GM23338 (cell line): ENCODE measurements around the gene B4GALNT4. TPM values are rescaled to one million over a fixed set of nuclear protein-coding genes. Genes with fewer than 3 reads are reported as not detected.
A peak's percentile ranks its signal among the peaks of the same experiment; 100 is the strongest.
"Not testable (repeated sequence)": the region's sequence is repeated elsewhere in the genome, so short reads cannot be mapped to it uniquely, and the experiment has no call there.

Experiments
- ATAC-seq: fragments of 200-7000 bp; cut with Tn5 transposase; 3 replicates; pipeline ENCODE4 v1.9.1; 2020
- DNase-seq: peaks from one replicate; pipeline ENCODE4 v3.0.0-alpha.2; 2015; ENCODE audit warnings: low spot score
- H2AFZ ChIP-seq: fragments of 200-600 bp; sonication (generic); 2 replicates; pipeline ENCODE4 v1.8.0; 2016; ENCODE audit warnings: antibody characterized with exemption, mild to moderate bottlenecking, moderate library complexity
- H3F3A ChIP-seq: fragments of 200-600 bp; sonication (generic); replicated peaks from 2 replicates; pipeline ENCODE4 v1.8.0; 2017; ENCODE audit warnings: antibody characterized with exemption, mixed run types, low read depth
- H3K27ac ChIP-seq: fragments of 200-600 bp; sonication (generic); 2 replicates; pipeline ENCODE4 v1.6.1; 2016; ENCODE audit warnings: low read depth
- H3K27me3 ChIP-seq: fragments of 200-600 bp; sonication (generic); 2 replicates; pipeline ENCODE4 v1.8.0; 2016; ENCODE audit warnings: mild to moderate bottlenecking, mixed run types, moderate library complexity; ENCODE audit not compliant: insufficient read depth
- H3K36me3 ChIP-seq: fragments of 200-600 bp; sonication (generic); 2 replicates; pipeline ENCODE4 v1.8.0; 2016; ENCODE audit warnings: mild to moderate bottlenecking; ENCODE audit not compliant: insufficient read depth
- H3K4me1 ChIP-seq: fragments of 200-600 bp; sonication (generic); 2 replicates; pipeline ENCODE4 v1.8.0; 2016; ENCODE audit warnings: mild to moderate bottlenecking, moderate library complexity; ENCODE audit not compliant: insufficient read depth
- H3K4me2 ChIP-seq: fragments of 200-600 bp; sonication (generic); 2 replicates; pipeline ENCODE4 v1.7.1; 2017; ENCODE audit warnings: mixed run types
- H3K4me3 ChIP-seq: fragments of 200-600 bp; sonication (generic); 2 replicates; pipeline ENCODE4 v1.6.1; 2016; ENCODE audit warnings: mixed run types
- H3K79me2 ChIP-seq: fragments of 200-600 bp; sonication (generic); replicated peaks from 2 replicates; pipeline ENCODE4 v1.8.0; 2017; ENCODE audit warnings: mild to moderate bottlenecking; ENCODE audit not compliant: insufficient read depth
- H3K9me2 ChIP-seq: fragments of 200-600 bp; sonication (generic); 2 replicates; pipeline ENCODE4 v1.8.0; 2017; ENCODE audit not compliant: insufficient read depth
- H4K20me1 ChIP-seq: fragments of 200-600 bp; sonication (generic); replicated peaks from 2 replicates; pipeline ENCODE4 v1.8.0; 2017; ENCODE audit warnings: mild to moderate bottlenecking; ENCODE audit not compliant: insufficient read depth
- H3K27ac Mint-ChIP-seq: 2 replicates; pipeline ENCODE4 v1.8.0; 2020; ENCODE audit warnings: inconsistent platforms, mild to moderate bottlenecking, moderate library complexity, mixed read lengths
- H3K27me3 Mint-ChIP-seq: 3 replicates; pipeline ENCODE4 v1.8.0; 2022; ENCODE audit warnings: low read depth, mild to moderate bottlenecking, moderate library complexity, mixed read lengths, inconsistent platforms; ENCODE audit not compliant: insufficient read depth, poor library complexity
- H3K36me3 Mint-ChIP-seq: 3 replicates; pipeline ENCODE4 v1.8.0; 2021; ENCODE audit warnings: low read depth, mild to moderate bottlenecking, inconsistent platforms, moderate library complexity, mixed read lengths
- H3K4me1 Mint-ChIP-seq: 3 replicates; pipeline ENCODE4 v1.8.0; 2020; ENCODE audit warnings: mild to moderate bottlenecking, inconsistent platforms, mixed read lengths
- H3K4me3 Mint-ChIP-seq: 3 replicates; pipeline ENCODE4 v1.8.0; 2021; ENCODE audit warnings: moderate library complexity, mild to moderate bottlenecking, inconsistent platforms, mixed read lengths
- H3K9me3 Mint-ChIP-seq: 3 replicates; pipeline ENCODE4 v1.8.0; 2020; ENCODE audit warnings: moderate library complexity, mild to moderate bottlenecking, inconsistent platforms, mixed read lengths
- CTCF ChIP-seq, 2 experiments: fragments of 200-600 bp in 1 of 2; sonication (generic) in 1 of 2; conservative IDR thresholded peaks; 2 replicates each; pipeline versions ENCODE4 v1.5.1 to v1.6.1; 2016 to 2017; ENCODE audit warnings: antibody characterized with exemption in 2 of 2, low read depth in 2 of 2, mild to moderate bottlenecking in 2 of 2, moderate library complexity in 1 of 2
- ETS1 ChIP-seq: IDR thresholded peaks from 2 replicates; pipeline ENCODE4 v1.6.1; 2016; ENCODE audit warnings: antibody characterized with exemption
- EZH2 ChIP-seq: fragments of 200-600 bp; sonication (generic); IDR thresholded peaks from one replicate; pipeline ENCODE4 v1.8.0; 2017; ENCODE audit warnings: antibody characterized with exemption, mild to moderate bottlenecking, low read depth; ENCODE audit not compliant: unreplicated experiment
- NANOG ChIP-seq: IDR thresholded peaks from 2 replicates; pipeline ENCODE4 v1.6.1; 2016; ENCODE audit warnings: antibody characterized with exemption, borderline replicate concordance
- POLR2AphosphoS5 ChIP-seq: IDR thresholded peaks from 2 replicates; pipeline ENCODE4 v1.6.1; 2016; ENCODE audit warnings: antibody characterized with exemption, low read depth
- ZNF114 ChIP-seq: fragments of 250-450 bp; sonication (Bioruptor Pico); IDR thresholded peaks from 2 replicates; pipeline ENCODE4 v1.5.0; 2020; ENCODE audit warnings: mild to moderate bottlenecking, moderate library complexity
- ZNF331 ChIP-seq: fragments of 250-450 bp; sonication (Bioruptor Pico); IDR thresholded peaks from 2 replicates; pipeline ENCODE4 v1.5.0; 2020; ENCODE audit warnings: low read depth, mild to moderate bottlenecking, moderate library complexity
- ZNF462 ChIP-seq: fragments of 250-450 bp; sonication (Bioruptor Pico); IDR thresholded peaks from 2 replicates; pipeline ENCODE4 v1.5.0; 2020; ENCODE audit warnings: mild to moderate bottlenecking, moderate library complexity
- long read RNA-seq: library from polyadenylated mRNA; unstranded; transcript quantifications from one replicate; pipeline ENCODE4 v2.0.0, GENCODE V29; 2020; ENCODE audit not compliant: unreplicated experiment
- polyA plus RNA-seq: library from polyadenylated mRNA; unstranded; fragments of >200 nt; fragmentation: Nextera tagmentation; extraction: Ambion mirVana; gene quantifications from 2 replicates; pipeline ENCODE4 v1.2.1, GENCODE V29; 2016
- total RNA-seq: library from RNA; depleted of rRNA; stranded (reverse); fragments of >200 nt; shearing (Covaris generic); gene quantifications from 2 replicates; pipeline ENCODE4 v1.2.3, GENCODE V29; 2014; rRNA removed

The B4GALNT4 gene
- total RNA-seq (55.2 and 92.6 TPM in 2 replicates), polyA plus RNA-seq (49.9 and 53.5 TPM in 2 replicates)
- long read RNA-seq, partial matches to known transcripts: 2 of 3 reads
- long read RNA-seq, other reads (novel, unspliced or antisense): 1 of 3 reads

GRCh38 chr11:369336-370018 is at the start of gene B4GALNT4:
B4GALNT4 (plus strand) TSS chr11:369499; CDS start chr11:369804, 305 bp downstream.
- peaks cover 4% of the 10 kb centered on the region for H3K36me3 ChIP-seq
- no peak for ATAC-seq
- Mint-ChIP-seq H3K9me3 (peaks cover 17% of the 10 kb centered on the region; the same call in 2 of the 3 replicates), H3K4me1 (peaks cover 21% of the 10 kb centered on the region), H3K4me3 (peak within 1 kb of the TSS; percentile 89), H3K36me3 (peaks cover 28% of the 10 kb centered on the region), H3K27ac (peak within 1 kb of the TSS; percentile 82; the same call in 1 of the 2 replicates), H3K27me3 (peaks cover 20% of the 10 kb centered on the region)
- no peaks in the 10 kb centered on the region for H3K9me2 ChIP-seq
- 0 out of 2 replicates have a peak within 1 kb of the TSS, but pooled peaks have one; percentile 59 for H3K27ac ChIP-seq
- peaks cover 9% of the 10 kb centered on the region; the same call in 1 of the 2 replicates for H3K4me1 ChIP-seq
- H3K79me2 ChIP-seq: peaks cover 13% of the 10 kb centered on the region
- peak within 1 kb of the TSS; percentile 87 for H3K4me3 ChIP-seq
- DNase-seq: peak; percentile 67
- peak within 1 kb of the TSS; percentile 93 for H3K4me2 ChIP-seq
- H2AFZ ChIP-seq: peak within 1 kb of the TSS; percentile 66
- H4K20me1 ChIP-seq: no peaks in the 10 kb centered on the region; the same call in 1 of the 2 replicates
- no peaks in the 10 kb centered on the region for H3K27me3 ChIP-seq
- peaks cover 30% of the 10 kb centered on the region; the same call in 1 of the 2 replicates for H3F3A ChIP-seq
- TF ChIP-seq CTCF (conservative IDR thresholded peaks at IDR 0.05; ENCODE audit: low read depth in 2 of 2) (no peak), ZNF331 (no peak), NANOG (no peak), ETS1 (no peak), POLR2AphosphoS5 (no peak; the same call in 1 of the 2 replicates), ZNF462 (CRISPR knock-in tag) (no peak), ZNF114 (CRISPR knock-in tag) (no peak), EZH2 (no peak)

- not testable (repeated sequence) for H3K36me3 ChIP-seq, H2AFZ ChIP-seq, H3K36me3 Mint-ChIP-seq, H3K9me3 Mint-ChIP-seq, H3K27me3 ChIP-seq, H3K9me2 ChIP-seq, H3K27ac ChIP-seq, H3K27ac Mint-ChIP-seq, DNase-seq
- ATAC-seq: peak; percentile 2
- Histone ChIP-seq H3K4me3 (peak overlapping the region; percentile 73; the same call in 1 of the 2 replicates), H3K79me2 (peaks cover 12% of the 10 kb centered on the region), H3K4me2 (peak overlapping the region; percentile 78), H3K4me1 (peaks cover 29% of the 10 kb centered on the region), H3F3A (peaks cover 26% of the 10 kb centered on the region; the same call in 1 of the 2 replicates), H4K20me1 (peaks cover 10% of the 10 kb centered on the region)
- H3K4me1 Mint-ChIP-seq: peaks cover 43% of the 10 kb centered on the region
- H3K27me3 Mint-ChIP-seq: peaks cover 18% of the 10 kb centered on the region
- peak overlapping the region; percentile 88 for H3K4me3 Mint-ChIP-seq
Observed at GRCh38 chr11:319888-320273, 49.4 kb upstream of the B4GALNT4 start.
